NK-92 (cell line): ENCODE data around the gene AUTS2.

Experiments used
- DNase-seq: peaks from one replicate; lab custom pipeline; 2025; ENCODE audit not compliant: unreplicated experiment; lab: John Stamatoyannopoulos, UW

AUTS2 gene

GRCh38 chr7:69880840-69881239 lies 282.6 kb downstream of the AUTS2 start:
- no peak for DNase-seq

- no peak for DNase-seq
Measured at GRCh38 chr7:69882269-69882668, 284.0 kb downstream of the AUTS2 start.

GRCh38 chr7:69883399-69883891 lies 285.2 kb downstream of the AUTS2 start:
- DNase-seq = no peak

GRCh38 chr7:69885431-69885830 lies 287.2 kb downstream of the AUTS2 start:
- no peak for DNase-seq

- no peak for DNase-seq
Measured at GRCh38 chr7:69889338-69889975, 291.2 kb downstream of the AUTS2 start.

GRCh38 chr7:69889976-69890351 lies 291.7 kb downstream of the AUTS2 start:
- DNase-seq = no peak

GRCh38 chr7:69892790-69893189 lies 294.5 kb downstream of the AUTS2 start:
- DNase-seq = no peak

- DNase-seq = no peak
Measured at GRCh38 chr7:69893906-69894305, 295.6 kb downstream of the AUTS2 start.

GRCh38 chr7:69895446-69895845 lies 297.2 kb downstream of the AUTS2 start:
- no peak for DNase-seq

- no peak for DNase-seq
Measured at GRCh38 chr7:69896121-69896520, 297.8 kb downstream of the AUTS2 start.

GRCh38 chr7:69898189-69898588 lies 299.9 kb downstream of the AUTS2 start:
- DNase-seq = no peak

- no peak for DNase-seq
Measured at GRCh38 chr7:69903410-69903809, 305.1 kb downstream of the AUTS2 start.

- DNase-seq = no peak
Measured at GRCh38 chr7:69906283-69906995, 308.2 kb downstream of the AUTS2 start.

- no peak for DNase-seq
Measured at GRCh38 chr7:69907720-69908119, 309.4 kb downstream of the AUTS2 start.

- no peak for DNase-seq
Measured at GRCh38 chr7:69908454-69908853, 310.2 kb downstream of the AUTS2 start.

- DNase-seq = no peak
Measured at GRCh38 chr7:69910150-69910549, 311.9 kb downstream of the AUTS2 start.

GRCh38 chr7:69911337-69911736 lies 313.1 kb downstream of the AUTS2 start:
- DNase-seq = no peak

GRCh38 chr7:69912141-69912540 lies 313.9 kb downstream of the AUTS2 start:
- no peak for DNase-seq

GRCh38 chr7:69912846-69913245 lies 314.6 kb downstream of the AUTS2 start:
- DNase-seq = no peak

- no peak for DNase-seq
Measured at GRCh38 chr7:69919426-69920111, 321.3 kb downstream of the AUTS2 start.

- DNase-seq = no peak
Measured at GRCh38 chr7:69920797-69921196, 322.5 kb downstream of the AUTS2 start.
